ENCODE results near the gene TAB2. TPM values are rescaled to one million over a fixed set of nuclear protein-coding genes. Genes with fewer than 3 reads are reported as not detected.

Gene TAB2
- total RNA-seq, 4 donors from 2014 or later = 80.2 to 98.8 (median 91.2) TPM

DNA sequence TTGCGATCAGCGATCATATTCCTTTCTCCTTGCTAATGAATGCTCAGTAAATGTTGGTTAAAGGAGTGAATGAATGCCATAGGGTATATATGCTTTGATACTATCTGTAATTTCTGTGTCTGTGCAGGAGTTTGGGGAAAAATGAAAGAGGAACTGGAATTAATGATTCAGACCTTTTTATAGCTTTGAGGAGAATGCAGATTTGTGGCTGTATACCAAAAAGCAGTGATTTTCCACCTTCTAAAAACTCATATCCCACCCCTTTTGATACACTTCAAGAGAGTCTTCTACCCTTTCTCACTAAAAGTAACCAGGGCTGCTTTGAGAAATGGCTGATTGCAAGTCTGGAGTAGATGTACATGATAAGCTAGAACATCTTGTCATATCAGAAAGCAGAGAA lies 56.0 kb downstream of the TAB2 start:
- no peak overlapping the region for H3K4me3 ChIP-seq
- TF ChIP-seq, protein P1, sequence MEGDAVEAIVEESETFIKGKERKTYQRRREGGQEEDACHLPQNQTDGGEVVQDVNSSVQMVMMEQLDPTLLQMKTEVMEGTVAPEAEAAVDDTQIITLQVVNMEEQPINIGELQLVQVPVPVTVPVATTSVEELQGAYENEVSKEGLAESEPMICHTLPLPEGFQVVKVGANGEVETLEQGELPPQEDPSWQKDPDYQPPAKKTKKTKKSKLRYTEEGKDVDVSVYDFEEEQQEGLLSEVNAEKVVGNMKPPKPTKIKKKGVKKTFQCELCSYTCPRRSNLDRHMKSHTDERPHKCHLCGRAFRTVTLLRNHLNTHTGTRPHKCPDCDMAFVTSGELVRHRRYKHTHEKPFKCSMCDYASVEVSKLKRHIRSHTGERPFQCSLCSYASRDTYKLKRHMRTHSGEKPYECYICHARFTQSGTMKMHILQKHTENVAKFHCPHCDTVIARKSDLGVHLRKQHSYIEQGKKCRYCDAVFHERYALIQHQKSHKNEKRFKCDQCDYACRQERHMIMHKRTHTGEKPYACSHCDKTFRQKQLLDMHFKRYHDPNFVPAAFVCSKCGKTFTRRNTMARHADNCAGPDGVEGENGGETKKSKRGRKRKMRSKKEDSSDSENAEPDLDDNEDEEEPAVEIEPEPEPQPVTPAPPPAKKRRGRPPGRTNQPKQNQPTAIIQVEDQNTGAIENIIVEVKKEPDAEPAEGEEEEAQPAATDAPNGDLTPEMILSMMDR (IDR thresholded peaks at IDR 0.05) = no peak
- TF ChIP-seq EP300 (IDR thresholded peaks at IDR 0.05) = no peak
- TF ChIP-seq POLR2A (IDR thresholded peaks at IDR 0.05; ENCODE audit: low read depth) = no peak
- no peak for TF ChIP-seq POLR2AphosphoS5 (IDR thresholded peaks at IDR 0.05)
- no peaks in the 10 kb centered on the region for H3K9me3 ChIP-seq
- intact Hi-C loops (cut with DNase I) = no loop called here
- H3K27me3 ChIP-seq = no peaks in the 10 kb centered on the region
- H3K36me3 ChIP-seq = peaks cover 1 to 16% (median 8%) of the 10 kb centered on the region in 4 donors
- no peak for DNase-seq (ENCODE audit: extremely low spot score)
- 98% methylated on average over 2 of the region's 2 CpGs for WGBS
- peaks cover 0 to 22% (median 16%) of the 10 kb centered on the region in 4 donors for H3K4me1 ChIP-seq
- H3K27ac ChIP-seq (replicated peaks in 1 of 4) = no peak overlapping the region

DNA sequence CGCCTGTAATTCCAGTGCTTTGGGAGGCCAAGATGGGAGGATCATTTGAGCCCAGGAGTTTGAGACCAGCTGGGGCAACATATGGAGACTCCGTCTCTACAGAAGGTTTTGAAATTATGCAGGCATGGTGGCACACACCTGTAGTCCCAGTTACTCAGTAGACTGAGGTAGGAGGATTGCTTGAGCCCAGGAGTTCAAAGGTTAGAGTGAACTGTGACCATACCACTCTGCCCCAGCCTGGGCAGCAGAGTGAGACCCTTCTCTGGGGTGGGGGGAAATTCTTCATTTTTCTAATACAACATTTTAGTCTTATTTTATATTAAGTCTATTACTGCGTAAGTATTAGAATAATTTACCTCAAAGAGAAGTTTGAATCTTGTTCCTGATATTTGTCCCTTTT lies 62.5 kb downstream of the TAB2 start:
- Histone ChIP-seq H3K4me3 (no peak overlapping the region), H3K27me3 (no peaks in the 10 kb centered on the region), H3K27ac (replicated peaks in 1 of 4) (no peak overlapping the region), H3K4me1 (peaks cover 0 to 13% (median 5%) of the 10 kb centered on the region in 4 donors), H3K9me3 (no peaks in the 10 kb centered on the region), H3K36me3 (peaks cover 15 to 46% (median 29%) of the 10 kb centered on the region in 4 donors)
- 92% methylated on average over 3 of the region's 3 CpGs for WGBS
- DNase-seq (ENCODE audit: extremely low spot score) = no peak
- no peak for TF ChIP-seq POLR2AphosphoS5 (IDR thresholded peaks at IDR 0.05)
- TF ChIP-seq, protein P1 (IDR thresholded peaks at IDR 0.05) = no peak
- no peak for TF ChIP-seq EP300 (IDR thresholded peaks at IDR 0.05)
- TF ChIP-seq POLR2A (IDR thresholded peaks at IDR 0.05; ENCODE audit: low read depth) = no peak
- intact Hi-C loops (cut with DNase I) = no loop called here

DNA sequence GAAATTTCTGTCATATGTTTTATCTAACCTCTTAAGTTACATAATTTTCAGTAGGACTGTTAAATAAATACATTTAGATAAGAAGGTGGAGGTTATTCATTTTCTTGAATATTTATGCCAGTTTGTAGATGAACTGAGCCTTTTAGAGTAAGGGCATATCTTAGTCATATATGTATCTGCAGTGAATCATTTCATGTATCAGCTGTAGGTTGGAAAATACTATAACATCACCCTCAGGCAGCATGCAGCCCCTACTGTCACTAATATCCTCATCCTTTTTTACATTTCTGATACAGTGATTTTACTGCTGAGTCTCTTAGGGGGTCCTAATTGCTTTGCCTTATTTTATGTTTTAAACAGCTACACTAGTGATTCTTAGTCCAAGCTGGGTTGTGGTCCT lies 63.0 kb downstream of the TAB2 start:
- TF ChIP-seq EP300 (IDR thresholded peaks at IDR 0.05) (no peak), POLR2A (IDR thresholded peaks at IDR 0.05; ENCODE audit: low read depth) (no peak), POLR2AphosphoS5 (IDR thresholded peaks at IDR 0.05) (no peak)
- TF ChIP-seq, protein P1 (IDR thresholded peaks at IDR 0.05) = no peak
- no peak for DNase-seq (ENCODE audit: extremely low spot score)
- intact Hi-C loops (cut with DNase I) = no loop called here
- Histone ChIP-seq H3K27ac (replicated peaks in 1 of 4) (no peak overlapping the region), H3K4me1 (peaks cover 0 to 10% (median 5%) of the 10 kb centered on the region in 4 donors), H3K4me3 (no peak overlapping the region), H3K9me3 (no peaks in the 10 kb centered on the region), H3K36me3 (peaks cover 15 to 46% (median 29%) of the 10 kb centered on the region in 4 donors), H3K27me3 (no peaks in the 10 kb centered on the region)

DNA sequence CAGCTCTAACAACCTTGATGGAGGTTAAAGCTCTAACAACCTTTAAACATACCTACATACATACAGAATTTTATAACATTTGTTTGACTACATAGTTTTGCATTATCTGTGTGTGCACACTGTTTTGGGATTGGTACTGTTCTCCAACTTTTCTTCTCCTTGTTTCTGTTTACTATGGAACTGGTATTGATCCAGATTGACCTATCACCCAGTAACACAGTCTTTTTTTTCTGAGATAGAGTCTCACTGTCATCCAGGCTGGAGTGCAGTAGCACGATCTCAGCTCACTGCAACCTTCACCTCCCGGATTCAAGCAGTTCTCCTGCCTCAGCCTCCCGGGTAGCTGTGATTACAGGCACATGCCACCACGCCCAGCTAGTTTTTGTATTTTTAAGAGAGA lies 65.9 kb downstream of the TAB2 start:
- no peak for TF ChIP-seq POLR2A (IDR thresholded peaks at IDR 0.05; ENCODE audit: low read depth)
- TF ChIP-seq, protein P1 (IDR thresholded peaks at IDR 0.05) = no peak
- no peak for TF ChIP-seq POLR2AphosphoS5 (IDR thresholded peaks at IDR 0.05)
- no peak for TF ChIP-seq EP300 (IDR thresholded peaks at IDR 0.05)
- Histone ChIP-seq H3K27me3 (no peaks in the 10 kb centered on the region), H3K4me1 (peaks cover 0 to 13% (median 10%) of the 10 kb centered on the region in 4 donors), H3K27ac (replicated peaks in 1 of 4) (no peak overlapping the region), H3K36me3 (peaks cover 15 to 41% (median 25%) of the 10 kb centered on the region in 4 donors), H3K9me3 (no peaks in the 10 kb centered on the region), H3K4me3 (no peak overlapping the region)
- intact Hi-C loops (cut with DNase I) = no loop called here
- no peak for DNase-seq (ENCODE audit: extremely low spot score)
- WGBS = 88% methylated on average over 3 of the region's 4 CpGs

DNA sequence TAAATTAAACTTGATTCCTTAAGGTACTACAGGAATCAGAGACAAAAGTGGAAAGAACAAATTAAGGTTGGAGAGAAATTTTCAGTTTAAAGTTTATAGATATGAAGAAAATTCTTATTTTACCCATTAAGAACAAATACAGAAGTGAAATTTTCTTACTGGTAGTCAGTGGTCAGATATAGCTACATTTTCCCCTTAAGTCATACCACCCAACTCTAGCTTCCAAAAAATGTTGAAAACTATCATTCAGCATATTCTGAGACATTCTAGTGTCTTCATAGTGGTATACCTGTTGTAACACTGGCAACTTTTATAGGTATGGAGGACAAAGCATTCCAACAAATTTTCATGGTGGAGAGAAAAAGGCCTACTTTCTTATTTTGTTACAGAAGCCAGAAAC lies 67.0 kb downstream of the TAB2 start:
- no peaks in the 10 kb centered on the region for H3K9me3 ChIP-seq
- DNase-seq (ENCODE audit: extremely low spot score) = no peak
- no peak overlapping the region for H3K27ac ChIP-seq (replicated peaks in 1 of 4)
- peaks cover 5 to 30% (median 14%) of the 10 kb centered on the region in 4 donors for H3K36me3 ChIP-seq
- H3K4me3 ChIP-seq = no peak overlapping the region
- intact Hi-C loops (cut with DNase I) = no loop called here
- H3K4me1 ChIP-seq = peaks cover 0 to 13% (median 10%) of the 10 kb centered on the region in 4 donors
- no peak for TF ChIP-seq POLR2A (IDR thresholded peaks at IDR 0.05; ENCODE audit: low read depth)
- TF ChIP-seq, protein P1 (IDR thresholded peaks at IDR 0.05) = no peak
- no peak for TF ChIP-seq POLR2AphosphoS5 (IDR thresholded peaks at IDR 0.05)
- no peak for TF ChIP-seq EP300 (IDR thresholded peaks at IDR 0.05)
- H3K27me3 ChIP-seq = no peaks in the 10 kb centered on the region

All from esophagus muscularis mucosa (tissue), 4 donors.